ENCODE measurements around the gene MGST2. TPM values are rescaled to one million over a fixed set of nuclear protein-coding genes. Genes with fewer than 3 reads are reported as not detected.

Gene MGST2
- total RNA-seq, 1 experiment from 2014 or later, result 27.5 TPM

- ChIA-PET CTCF (interaction anchor here (0.7 to 1.8 kb wide), 4 partner anchors 10 to 18 kb away, joined by 3 to 7 read pairs (median 4); no protein-coding TSS in a partner anchor), POLR2A (interaction anchor here (0.8 kb wide), 1 partner anchor 15 kb away, joined by 3 read pairs; no protein-coding TSS in a partner anchor)
- DNase-seq (ENCODE audit: unreplicated experiment), result no peak
- H3K27me3 Mint-ChIP-seq (ENCODE audit: insufficient read depth, unreplicated experiment), result no peaks in the 10 kb centered on the region
- no peak overlapping the region for H3K4me3 Mint-ChIP-seq (ENCODE audit: unreplicated experiment)
- BruUV-seq (replicated peaks), result no TSS peak
- H3K9me3 Mint-ChIP-seq (ENCODE audit: unreplicated experiment), result no peaks in the 10 kb centered on the region
- TF ChIP-seq, protein P1, sequence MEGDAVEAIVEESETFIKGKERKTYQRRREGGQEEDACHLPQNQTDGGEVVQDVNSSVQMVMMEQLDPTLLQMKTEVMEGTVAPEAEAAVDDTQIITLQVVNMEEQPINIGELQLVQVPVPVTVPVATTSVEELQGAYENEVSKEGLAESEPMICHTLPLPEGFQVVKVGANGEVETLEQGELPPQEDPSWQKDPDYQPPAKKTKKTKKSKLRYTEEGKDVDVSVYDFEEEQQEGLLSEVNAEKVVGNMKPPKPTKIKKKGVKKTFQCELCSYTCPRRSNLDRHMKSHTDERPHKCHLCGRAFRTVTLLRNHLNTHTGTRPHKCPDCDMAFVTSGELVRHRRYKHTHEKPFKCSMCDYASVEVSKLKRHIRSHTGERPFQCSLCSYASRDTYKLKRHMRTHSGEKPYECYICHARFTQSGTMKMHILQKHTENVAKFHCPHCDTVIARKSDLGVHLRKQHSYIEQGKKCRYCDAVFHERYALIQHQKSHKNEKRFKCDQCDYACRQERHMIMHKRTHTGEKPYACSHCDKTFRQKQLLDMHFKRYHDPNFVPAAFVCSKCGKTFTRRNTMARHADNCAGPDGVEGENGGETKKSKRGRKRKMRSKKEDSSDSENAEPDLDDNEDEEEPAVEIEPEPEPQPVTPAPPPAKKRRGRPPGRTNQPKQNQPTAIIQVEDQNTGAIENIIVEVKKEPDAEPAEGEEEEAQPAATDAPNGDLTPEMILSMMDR (IDR thresholded peaks at IDR 0.05; ENCODE audit: unreplicated experiment), result no peak
- intact Hi-C loops (cut with micrococcal nuclease), result no loop called here
- peaks cover 7% of the 10 kb centered on the region for H3K36me3 Mint-ChIP-seq (ENCODE audit: insufficient read depth, unreplicated experiment)
- H3K4me1 Mint-ChIP-seq (ENCODE audit: insufficient read depth, unreplicated experiment), result peaks cover 24% of the 10 kb centered on the region
- no peak overlapping the region for H3K27ac Mint-ChIP-seq (ENCODE audit: low read depth, unreplicated experiment)
Measured at GRCh38 chr4:139672732-139673131, 7.1 kb downstream of the MGST2 start.

DNA sequence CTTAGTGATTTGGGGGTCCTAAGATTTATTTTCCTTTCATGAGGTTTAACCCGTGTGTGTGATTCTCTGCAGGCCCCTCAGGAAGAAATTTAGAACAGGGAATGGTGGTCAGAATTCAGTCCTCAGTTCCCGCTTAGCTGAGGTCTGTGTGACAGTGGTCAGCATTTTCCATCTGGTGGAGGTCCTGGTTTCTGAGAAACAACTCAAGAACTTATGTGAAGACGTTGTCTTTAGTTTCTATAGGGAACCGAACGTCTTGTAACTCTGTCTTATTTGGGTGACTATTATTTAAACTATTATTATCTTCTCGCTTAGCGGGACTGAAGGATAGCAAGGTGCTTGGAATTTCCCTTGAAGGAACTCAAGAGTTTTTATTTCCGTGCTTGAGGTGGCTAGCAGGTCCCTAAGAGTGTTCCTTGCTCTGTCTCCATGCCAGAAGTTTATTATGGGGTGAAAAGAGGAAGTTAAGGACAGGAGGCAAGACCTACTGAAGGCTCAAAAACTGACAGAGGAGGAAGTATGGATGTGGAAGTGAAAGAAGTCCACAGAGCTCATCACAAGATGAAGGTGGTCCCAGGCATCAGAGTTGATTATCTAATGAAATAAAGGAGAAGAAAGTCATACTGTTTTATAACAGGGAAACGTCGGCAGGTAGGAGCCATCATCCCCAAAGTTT, 9.4 kb downstream of the MGST2 start:
- CTCF ChIA-PET, result interaction anchor here (0.6 to 1.7 kb wide), 3 partner anchors 14 to 920 kb away, joined by 3 to 4 read pairs (median 3); no protein-coding TSS in a partner anchor
- no peak overlapping the region for H3K4me3 Mint-ChIP-seq (ENCODE audit: unreplicated experiment)
- peaks cover 24% of the 10 kb centered on the region for H3K36me3 Mint-ChIP-seq (ENCODE audit: insufficient read depth, unreplicated experiment)
- POLR2A ChIA-PET, result interaction anchor here (1.2 to 1.8 kb wide), 2 partner anchors 9 to 17 kb away, joined by 3 to 10 read pairs; no protein-coding TSS in a partner anchor
- H3K27me3 Mint-ChIP-seq (ENCODE audit: insufficient read depth, unreplicated experiment), result no peaks in the 10 kb centered on the region
- BruUV-seq (replicated peaks), result no TSS peak
- DNase-seq (ENCODE audit: unreplicated experiment), result no peak
- no peaks in the 10 kb centered on the region for H3K9me3 Mint-ChIP-seq (ENCODE audit: unreplicated experiment)
- peaks cover 11% of the 10 kb centered on the region for H3K4me1 Mint-ChIP-seq (ENCODE audit: insufficient read depth, unreplicated experiment)
- H3K27ac Mint-ChIP-seq (ENCODE audit: low read depth, unreplicated experiment), result no peak overlapping the region
- TF ChIP-seq, protein P1 (IDR thresholded peaks at IDR 0.05; ENCODE audit: unreplicated experiment), result no peak
- intact Hi-C loops (cut with micrococcal nuclease), result no loop called here

DNA sequence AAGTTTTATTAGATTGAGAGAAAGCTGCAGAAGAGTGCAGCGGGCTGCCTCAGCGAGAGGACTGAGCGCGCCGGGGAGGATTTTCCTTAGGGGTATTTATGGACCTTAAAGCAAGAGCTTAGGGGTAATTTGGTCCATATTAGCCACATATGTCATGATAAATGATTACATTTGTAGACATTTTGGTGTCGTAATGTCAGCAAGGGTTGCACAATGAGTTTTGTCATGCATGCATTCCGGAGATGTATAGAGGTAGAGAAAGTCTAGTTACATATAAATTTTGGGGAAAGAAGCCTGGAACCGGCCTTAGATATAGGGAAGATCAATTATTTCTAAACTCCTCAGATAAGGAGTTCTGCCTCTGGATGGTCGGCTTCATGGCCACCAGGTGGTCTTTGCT, 10.0 kb downstream of the MGST2 start:
- Mint-ChIP-seq H3K4me3 (ENCODE audit: unreplicated experiment) (no peak overlapping the region), H3K36me3 (ENCODE audit: insufficient read depth, unreplicated experiment) (peaks cover 30% of the 10 kb centered on the region), H3K4me1 (ENCODE audit: insufficient read depth, unreplicated experiment) (peaks cover 9% of the 10 kb centered on the region), H3K27me3 (ENCODE audit: insufficient read depth, unreplicated experiment) (no peaks in the 10 kb centered on the region), H3K9me3 (ENCODE audit: unreplicated experiment) (no peaks in the 10 kb centered on the region), H3K27ac (ENCODE audit: low read depth, unreplicated experiment) (no peak overlapping the region)
- BruUV-seq (replicated peaks), result no TSS peak
- TF ChIP-seq, protein P1 (IDR thresholded peaks at IDR 0.05; ENCODE audit: unreplicated experiment), result no peak
- ChIA-PET CTCF (no interaction called here), POLR2A (interaction anchor here (1.8 kb wide), 1 partner anchor 9 kb away, joined by 10 read pairs; no protein-coding TSS in a partner anchor)
- intact Hi-C loops (cut with micrococcal nuclease), result no loop called here
- peak; percentile 50 for DNase-seq (ENCODE audit: unreplicated experiment)

DNA sequence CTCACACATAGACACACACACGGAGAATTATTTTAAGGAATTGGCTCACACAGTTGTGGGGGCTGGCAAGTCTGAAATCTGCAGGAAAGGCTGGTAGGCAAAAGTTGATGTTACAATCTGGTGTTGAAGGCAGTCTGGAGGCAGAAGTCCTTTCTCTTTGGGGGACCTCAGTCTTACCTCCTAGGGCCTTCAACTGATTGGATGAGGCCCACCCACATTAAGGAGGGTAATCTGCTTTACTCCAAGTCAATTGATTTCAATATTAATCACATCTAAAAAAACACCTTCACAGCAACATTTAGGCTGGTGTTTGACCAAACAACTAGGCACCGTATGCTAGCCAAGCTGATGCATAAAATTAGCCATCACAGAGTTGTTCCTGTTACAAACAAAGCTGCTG, 10.7 kb downstream of the MGST2 start:
- TF ChIP-seq, protein P1 (IDR thresholded peaks at IDR 0.05; ENCODE audit: unreplicated experiment), result no peak
- Mint-ChIP-seq H3K4me3 (ENCODE audit: unreplicated experiment) (no peak overlapping the region), H3K36me3 (ENCODE audit: insufficient read depth, unreplicated experiment) (peaks cover 38% of the 10 kb centered on the region), H3K27ac (ENCODE audit: low read depth, unreplicated experiment) (no peak overlapping the region), H3K9me3 (ENCODE audit: unreplicated experiment) (no peaks in the 10 kb centered on the region), H3K4me1 (ENCODE audit: insufficient read depth, unreplicated experiment) (peaks cover 9% of the 10 kb centered on the region), H3K27me3 (ENCODE audit: insufficient read depth, unreplicated experiment) (no peaks in the 10 kb centered on the region)
- CTCF ChIA-PET, result interaction anchor here (0.8 kb wide), 1 partner anchor 24 kb away, joined by 5 read pairs; no protein-coding TSS in a partner anchor
- POLR2A ChIA-PET, result interaction anchor here (0.7 kb wide), 1 partner anchor 61 kb away, joined by 3 read pairs; no protein-coding TSS in a partner anchor
- BruUV-seq (replicated peaks), result no TSS peak
- DNase-seq (ENCODE audit: unreplicated experiment), result no peak
- intact Hi-C loops (cut with micrococcal nuclease), result no loop called here
